HEK293 (cell line): ENCODE results near the gene SPC24.
"Not testable (repeated sequence)": the region's sequence is repeated elsewhere in the genome, so short reads cannot be mapped to it uniquely, and the experiment has no call there.

Source experiments
- CTCF ChIA-PET: fragments of 350-600 bp; formaldehyde crosslinking; extraction: SDS; loops from one replicate; lab custom pipeline; 2021; ENCODE audit warnings: antibody characterized with exemption; lab: Yijun Ruan, JAX
- POLR2A ChIA-PET: fragments of 300-600 bp; formaldehyde crosslinking; extraction: SDS; loops from one replicate; lab custom pipeline; 2020; ENCODE audit warnings: antibody characterized with exemption, inconsistent platforms; lab: Yijun Ruan, JAX
- H3K27ac ChIP-seq: fragments of 200-500 bp; sonication (Bioruptor generic); 2 replicates; pipeline ENCODE4 v1.5.1; 2014; ENCODE audit warnings: low read depth, low read length, control low read depth, inconsistent platforms; ENCODE audit errors: extremely low read depth
- H3K36me3 ChIP-seq, 2 experiments: fragments of 200-500 bp in 1 of 2; sonication (Bioruptor generic) in 1 of 2; 1 replicate in 1 of 2; 2 replicates in 1 of 2; pipeline ENCODE4 v1.5.1; 2014 to 2017; ENCODE audit warnings: inconsistent platforms in 2 of 2, low read length in 2 of 2; ENCODE audit not compliant: control insufficient read depth in 2 of 2, insufficient read depth in 1 of 2
- H3K4me1 ChIP-seq: fragments of 200-500 bp; sonication (Bioruptor generic); 2 replicates; pipeline ENCODE4 v1.5.1; 2014; ENCODE audit warnings: mild to moderate bottlenecking, low read length, inconsistent platforms; ENCODE audit not compliant: control insufficient read depth, insufficient read depth
- H3K4me3 ChIP-seq: 2 replicates; pipeline ENCODE4 v1.5.1; 2011; ENCODE audit warnings: low read depth, mild to moderate bottlenecking, control low read depth, low read length, moderate library complexity
- H3K9me3 ChIP-seq: fragments of 200-500 bp; sonication (Bioruptor generic); 2 replicates; pipeline ENCODE4 v1.5.1; 2014; ENCODE audit warnings: low read depth, low read length, inconsistent platforms; ENCODE audit not compliant: control insufficient read depth, insufficient read depth
- CTCF ChIP-seq: fragments of 450-650 bp; formaldehyde crosslinking; IDR thresholded peaks from 2 replicates; pipeline ENCODE4 v1.5.1; 2016; ENCODE audit warnings: missing biosample characterization, missing genetic modification characterization
- PBX3 ChIP-seq: sonication (generic); formaldehyde crosslinking; IDR thresholded peaks from 2 replicates; pipeline ENCODE4 v1.8.1; 2022; ENCODE audit warnings: mild to moderate bottlenecking, moderate library complexity, missing genetic modification reagents
- PRDM1 ChIP-seq: fragments of 450-650 bp; formaldehyde crosslinking; IDR thresholded peaks from 2 replicates; pipeline ENCODE4; 2016; ENCODE audit warnings: missing biosample characterization, missing genetic modification characterization
- REST ChIP-seq: fragments of 450-650 bp; formaldehyde crosslinking; IDR thresholded peaks from 2 replicates; pipeline ENCODE4 v1.5.1; 2016; ENCODE audit warnings: missing biosample characterization, missing genetic modification characterization
- TSHZ1 ChIP-seq: fragments of 450-650 bp; formaldehyde crosslinking; IDR thresholded peaks from 2 replicates; pipeline ENCODE4 v1.5.1; 2016; ENCODE audit warnings: missing biosample characterization, missing genetic modification characterization, borderline replicate concordance
- ZNF138 ChIP-seq: fragments of 450-650 bp; formaldehyde crosslinking; IDR thresholded peaks from 2 replicates; pipeline ENCODE4 v1.5.1; 2016; ENCODE audit warnings: missing biosample characterization, missing genetic modification characterization, borderline replicate concordance
- ZNF223 ChIP-seq: fragments of 450-650 bp; formaldehyde crosslinking; IDR thresholded peaks from 2 replicates; pipeline ENCODE4 v1.5.1; 2016; ENCODE audit warnings: missing biosample characterization, missing genetic modification characterization
- ZNF404 ChIP-seq: fragments of 450-650 bp; formaldehyde crosslinking; IDR thresholded peaks from 2 replicates; pipeline ENCODE4 v1.5.1; 2017; ENCODE audit warnings: missing biosample characterization, missing genetic modification characterization
- ZNF488 ChIP-seq: fragments of 450-650 bp; formaldehyde crosslinking; IDR thresholded peaks from 2 replicates; pipeline ENCODE4 v1.5.1; 2016; ENCODE audit warnings: missing biosample characterization, missing genetic modification characterization
- ZNF501 ChIP-seq: fragments of 450-650 bp; formaldehyde crosslinking; IDR thresholded peaks from 2 replicates; pipeline ENCODE4 v1.5.1; 2016; ENCODE audit warnings: missing biosample characterization, missing genetic modification characterization
- ZNF621 ChIP-seq: fragments of 450-650 bp; formaldehyde crosslinking; IDR thresholded peaks from 2 replicates; pipeline ENCODE4 v1.5.1; 2017; ENCODE audit warnings: missing biosample characterization, missing genetic modification characterization
- ZNF768 ChIP-seq: fragments of 450-650 bp; formaldehyde crosslinking; IDR thresholded peaks from 2 replicates; pipeline ENCODE4 v1.5.1; 2018; ENCODE audit warnings: missing biosample characterization, mild to moderate bottlenecking, missing genetic modification characterization
- ZXDB ChIP-seq: fragments of 450-650 bp; formaldehyde crosslinking; IDR thresholded peaks from 2 replicates; pipeline ENCODE4 v1.5.1; 2016; ENCODE audit warnings: missing biosample characterization, missing genetic modification characterization

Gene SPC24

GRCh38 chr19:11105014-11105636, 50.5 kb downstream of the SPC24 start:
- H3K9me3 ChIP-seq, result no peaks in the 10 kb centered on the region
- H3K4me3 ChIP-seq, result no peak overlapping the region
- peaks cover 28 to 55% of the 10 kb centered on the region in 2 experiments for H3K36me3 ChIP-seq
- H3K4me1 ChIP-seq, result no peaks in the 10 kb centered on the region
- CTCF ChIA-PET, result interaction anchor here (0.7 kb wide), 1 partner anchor 20 kb away, joined by 3 read pairs; no protein-coding TSS in a partner anchor
- TF ChIP-seq ZNF621 (tag by site-specific recombination) (no peak), ZNF768 (no peak), ZNF501 (tag by site-specific recombination) (no peak), ZNF138 (tag by site-specific recombination) (no peak), REST (tag by site-specific recombination) (no peak), ZNF404 (tag by site-specific recombination) (no peak), PBX3 (CRISPR knock-in tag) (no peak), PRDM1 (no peak), ZXDB (no peak), ZNF223 (no peak), CTCF (no peak), ZNF488 (tag by site-specific recombination) (no peak), TSHZ1 (tag by site-specific recombination) (no peak)
- no peak overlapping the region for H3K27ac ChIP-seq
- POLR2A ChIA-PET, result no interaction called here

GRCh38 chr19:11103667-11104066, 51.9 kb downstream of the SPC24 start:
- CTCF ChIA-PET, result interaction anchor here (0.6 kb wide), 1 partner anchor 1674 kb away, joined by 5 read pairs; no protein-coding TSS in a partner anchor
- not testable (repeated sequence) for H3K4me1 ChIP-seq, H3K4me3 ChIP-seq, H3K27ac ChIP-seq, H3K9me3 ChIP-seq
- POLR2A ChIA-PET, result interaction anchor here (0.6 kb wide), 1 partner anchor 735 kb away, joined by 3 read pairs; no protein-coding TSS in a partner anchor
- H3K36me3 ChIP-seq, result peaks cover 27 to 52% of the 10 kb centered on the region in 2 experiments
